HepG2 (cell line): ENCODE measurements around the gene CCDC87.

Source experiments
- CEBPG ChIP-seq: IDR thresholded peaks from 2 replicates; pipeline ENCODE4 v1.6.1; 2016
- ZNF350 ChIP-seq: sonication (generic); formaldehyde crosslinking; IDR thresholded peaks from 2 replicates; pipeline ENCODE4 v1.4.0; 2020; ENCODE audit warnings: mild to moderate bottlenecking, low read depth, missing genetic modification reagents, borderline replicate concordance
- ZNF782 ChIP-seq: sonication (generic); formaldehyde crosslinking; IDR thresholded peaks from 2 replicates; pipeline ENCODE4 v1.4.0; 2020; ENCODE audit warnings: missing genetic modification reagents, mild to moderate bottlenecking, borderline replicate concordance

DNA sequence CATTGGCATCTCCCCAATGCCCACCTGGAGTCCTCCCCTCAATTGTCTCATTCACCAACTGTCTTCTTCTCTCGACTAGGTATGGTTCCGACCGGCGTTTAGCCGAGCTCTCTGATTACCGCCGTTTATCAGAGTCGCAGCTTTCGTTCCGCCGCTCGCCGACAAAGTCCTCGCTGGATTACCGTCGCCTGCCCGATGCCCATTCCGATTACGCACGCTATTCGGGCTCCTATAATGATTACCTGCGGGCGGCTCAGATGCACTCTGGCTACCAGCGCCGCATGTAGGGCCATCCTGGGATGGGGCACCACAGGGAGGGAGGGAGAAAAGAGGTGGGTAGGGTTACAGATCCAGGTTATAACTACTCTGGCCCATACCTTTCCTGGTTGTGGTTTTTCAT is 33.5 kb upstream of the CCDC87 start:
- TF ChIP-seq ZNF350 (CRISPR knock-in tag) = no peak
- no peak for TF ChIP-seq CEBPG (CRISPR knock-in tag)
- TF ChIP-seq ZNF782 (CRISPR knock-in tag) = no peak
